ENCODE measurements around the gene CENPP. TPM values are rescaled to one million over a fixed set of nuclear protein-coding genes. Genes with fewer than 3 reads are reported as not detected.

CENPP gene
- total RNA-seq, 2 donors from 2014 or later, result 0.78 to 2.3 TPM

DNA sequence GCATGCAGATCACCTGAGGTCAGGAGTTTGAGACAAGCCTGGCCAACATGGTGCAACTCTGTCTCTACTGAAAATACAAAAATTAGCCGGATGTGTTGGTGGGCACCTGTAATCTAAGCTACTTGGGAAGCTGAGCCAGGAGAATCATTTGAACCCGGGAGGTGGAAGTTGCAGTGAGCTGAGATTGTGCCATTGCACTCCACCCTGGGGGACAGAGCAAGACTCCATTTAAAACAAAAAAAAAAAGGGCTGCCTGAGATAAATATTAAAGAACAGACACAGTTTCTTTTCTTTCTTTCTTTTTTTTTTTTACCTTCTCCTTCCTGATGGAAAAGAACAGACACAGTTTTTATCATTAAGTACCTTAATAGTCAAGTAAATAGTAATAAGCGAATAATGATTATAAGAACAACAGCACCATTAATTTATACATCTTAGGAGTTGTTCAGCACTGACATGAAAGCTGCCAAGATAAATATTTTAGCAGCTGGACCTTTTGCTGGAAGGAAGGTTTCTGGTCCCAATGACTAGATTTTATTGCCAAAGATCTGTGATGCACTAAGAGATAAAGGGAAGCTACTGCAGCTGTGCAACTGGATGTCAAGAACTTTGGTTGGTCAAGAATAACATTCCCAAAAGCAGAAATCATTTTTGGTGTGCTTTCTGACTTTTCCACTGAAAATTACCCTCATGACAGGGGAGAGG lies 7.0 kb downstream of the CENPP start:
- intact Hi-C loops (cut with DNase I), result no loop called here
- Histone ChIP-seq H3K27ac (no peak overlapping the region), H3K9me3 (no peaks in the 10 kb centered on the region), H3K4me1 (no peaks in the 10 kb centered on the region), H3K4me3 (no peak overlapping the region), H3K27me3 (no peaks in the 10 kb centered on the region), H3K36me3 (replicated peaks in 1 of 2; ENCODE audit: insufficient read depth in 1 of 2, low read depth in 2 of 2) (no peaks in the 10 kb centered on the region)
- ATAC-seq (no peak), DNase-seq (no peak)
- TF ChIP-seq, protein P1, sequence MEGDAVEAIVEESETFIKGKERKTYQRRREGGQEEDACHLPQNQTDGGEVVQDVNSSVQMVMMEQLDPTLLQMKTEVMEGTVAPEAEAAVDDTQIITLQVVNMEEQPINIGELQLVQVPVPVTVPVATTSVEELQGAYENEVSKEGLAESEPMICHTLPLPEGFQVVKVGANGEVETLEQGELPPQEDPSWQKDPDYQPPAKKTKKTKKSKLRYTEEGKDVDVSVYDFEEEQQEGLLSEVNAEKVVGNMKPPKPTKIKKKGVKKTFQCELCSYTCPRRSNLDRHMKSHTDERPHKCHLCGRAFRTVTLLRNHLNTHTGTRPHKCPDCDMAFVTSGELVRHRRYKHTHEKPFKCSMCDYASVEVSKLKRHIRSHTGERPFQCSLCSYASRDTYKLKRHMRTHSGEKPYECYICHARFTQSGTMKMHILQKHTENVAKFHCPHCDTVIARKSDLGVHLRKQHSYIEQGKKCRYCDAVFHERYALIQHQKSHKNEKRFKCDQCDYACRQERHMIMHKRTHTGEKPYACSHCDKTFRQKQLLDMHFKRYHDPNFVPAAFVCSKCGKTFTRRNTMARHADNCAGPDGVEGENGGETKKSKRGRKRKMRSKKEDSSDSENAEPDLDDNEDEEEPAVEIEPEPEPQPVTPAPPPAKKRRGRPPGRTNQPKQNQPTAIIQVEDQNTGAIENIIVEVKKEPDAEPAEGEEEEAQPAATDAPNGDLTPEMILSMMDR (IDR thresholded peaks at IDR 0.05), result no peak
- no peak for TF ChIP-seq POLR2A (IDR thresholded peaks at IDR 0.05)
- WGBS, 2 donors, result 70 to 78% methylated on average over 3 of the region's 3 CpGs

DNA sequence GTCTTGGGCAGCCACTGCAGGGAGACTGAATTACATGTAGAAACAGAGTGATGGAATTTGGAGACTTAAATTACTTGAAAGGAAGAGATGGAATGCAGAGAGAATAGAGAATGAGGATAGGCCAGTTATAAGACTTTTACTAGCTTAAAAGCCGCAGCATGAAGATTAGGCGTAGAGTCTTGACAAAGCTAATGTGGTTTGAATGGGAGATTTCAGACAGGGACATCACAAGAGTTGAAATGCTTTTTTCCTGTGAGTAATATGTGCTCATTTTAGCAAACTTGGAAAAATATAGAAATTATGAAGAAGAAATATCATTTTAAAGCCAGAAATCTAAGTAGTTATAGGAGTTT lies 7.5 kb downstream of the CENPP start:
- ATAC-seq (no peak), DNase-seq (no peak)
- intact Hi-C loops (cut with DNase I), result no loop called here
- Histone ChIP-seq H3K9me3 (no peaks in the 10 kb centered on the region), H3K4me3 (no peak overlapping the region), H3K4me1 (no peaks in the 10 kb centered on the region), H3K36me3 (replicated peaks in 1 of 2; ENCODE audit: insufficient read depth in 1 of 2, low read depth in 2 of 2) (no peaks in the 10 kb centered on the region), H3K27me3 (no peaks in the 10 kb centered on the region), H3K27ac (no peak overlapping the region)
- TF ChIP-seq POLR2A (IDR thresholded peaks at IDR 0.05), result no peak
- TF ChIP-seq, protein P1 (IDR thresholded peaks at IDR 0.05), result no peak
- WGBS, 2 donors, result 91 to 92% methylated on average over 2 of the region's 2 CpGs

DNA sequence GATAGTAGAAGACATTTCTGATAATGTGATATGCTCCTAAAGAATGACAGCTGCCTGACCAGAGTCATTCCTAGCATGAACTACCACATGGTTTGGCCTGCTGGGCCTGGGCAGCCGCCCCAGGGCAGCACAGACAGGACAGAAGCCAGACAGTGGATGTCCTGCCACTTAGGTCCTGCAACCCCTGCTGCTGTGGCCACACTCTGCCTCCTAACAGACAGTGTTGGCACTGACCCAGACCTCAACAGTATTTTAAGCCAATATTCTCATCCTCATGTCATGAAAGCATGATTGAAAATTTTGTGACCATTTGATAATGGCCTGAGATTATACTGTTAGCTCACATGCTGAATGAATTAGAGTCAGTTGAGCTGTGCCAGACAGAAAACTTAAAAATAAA lies 15.8 kb downstream of the CENPP start:
- no peak for ATAC-seq
- 82 to 93% methylated on average over 1 of the region's 1 CpG for WGBS, 2 donors
- Histone ChIP-seq H3K4me1 (no peaks in the 10 kb centered on the region), H3K27me3 (no peaks in the 10 kb centered on the region), H3K9me3 (peaks cover 0 to 6% (median 0%) of the 10 kb centered on the region in 3 donors), H3K36me3 (replicated peaks in 1 of 2; ENCODE audit: insufficient read depth in 1 of 2, low read depth in 2 of 2) (no peaks in the 10 kb centered on the region), H3K27ac (no peak overlapping the region), H3K4me3 (no peak overlapping the region)
- no peak for DNase-seq
- TF ChIP-seq, protein P1 (IDR thresholded peaks at IDR 0.05), result no peak
- TF ChIP-seq POLR2A (IDR thresholded peaks at IDR 0.05), result no peak
- intact Hi-C loops (cut with DNase I), result no loop called here

GRCh38 chr9:92342825-92343488 lies 17.2 kb downstream of the CENPP start:
- H3K4me3 ChIP-seq, result no peak overlapping the region
- no peaks in the 10 kb centered on the region for H3K27me3 ChIP-seq
- peaks cover 0 to 6% (median 0%) of the 10 kb centered on the region in 3 donors for H3K9me3 ChIP-seq
- 76 to 88% methylated on average over 1 of the region's 1 CpG for WGBS, 2 donors
- H3K27ac ChIP-seq, result no peak overlapping the region
- intact Hi-C loops (cut with DNase I), result no loop called here
- H3K36me3 ChIP-seq (replicated peaks in 1 of 2; ENCODE audit: insufficient read depth in 1 of 2, low read depth in 2 of 2), result no peaks in the 10 kb centered on the region
- TF ChIP-seq POLR2A (IDR thresholded peaks at IDR 0.05), result no peak
- TF ChIP-seq, protein P1 (IDR thresholded peaks at IDR 0.05), result no peak
- DNase-seq (no peak), ATAC-seq (no peak)
- H3K4me1 ChIP-seq, result no peaks in the 10 kb centered on the region

GRCh38 chr9:92345582-92345981 lies 19.8 kb downstream of the CENPP start:
- DNase-seq (no peak), ATAC-seq (no peak)
- Histone ChIP-seq H3K27me3 (no peaks in the 10 kb centered on the region), H3K4me3 (no peak overlapping the region), H3K9me3 (peaks cover 0 to 4% (median 0%) of the 10 kb centered on the region in 3 donors), H3K36me3 (replicated peaks in 1 of 2; ENCODE audit: insufficient read depth in 1 of 2, low read depth in 2 of 2) (no peaks in the 10 kb centered on the region), H3K4me1 (no peaks in the 10 kb centered on the region), H3K27ac (no peak overlapping the region)
- intact Hi-C loops (cut with DNase I), result no loop called here
- TF ChIP-seq, protein P1 (IDR thresholded peaks at IDR 0.05), result no peak
- no peak for TF ChIP-seq POLR2A (IDR thresholded peaks at IDR 0.05)

All from body of pancreas (tissue), 4 donors.